GM12874 (cell line): ENCODE measurements around the gene PAK1IP1.

Experiments used
- CTCF ChIP-seq: IDR thresholded peaks from 2 replicates; pipeline ENCODE4 v1.5.1; 2011; ENCODE audit warnings: low read depth, mild to moderate bottlenecking, control low read depth, low read length, moderate library complexity; ENCODE audit not compliant: insufficient read depth

The PAK1IP1 gene

GRCh38 chr6:10719296-10719963, 24.7 kb downstream of the PAK1IP1 start:
- TF ChIP-seq CTCF: no peak

- TF ChIP-seq CTCF: no peak
These were observed 25.1 kb downstream of the PAK1IP1 start for GRCh38 chr6:10719964-10720264.

DNA sequence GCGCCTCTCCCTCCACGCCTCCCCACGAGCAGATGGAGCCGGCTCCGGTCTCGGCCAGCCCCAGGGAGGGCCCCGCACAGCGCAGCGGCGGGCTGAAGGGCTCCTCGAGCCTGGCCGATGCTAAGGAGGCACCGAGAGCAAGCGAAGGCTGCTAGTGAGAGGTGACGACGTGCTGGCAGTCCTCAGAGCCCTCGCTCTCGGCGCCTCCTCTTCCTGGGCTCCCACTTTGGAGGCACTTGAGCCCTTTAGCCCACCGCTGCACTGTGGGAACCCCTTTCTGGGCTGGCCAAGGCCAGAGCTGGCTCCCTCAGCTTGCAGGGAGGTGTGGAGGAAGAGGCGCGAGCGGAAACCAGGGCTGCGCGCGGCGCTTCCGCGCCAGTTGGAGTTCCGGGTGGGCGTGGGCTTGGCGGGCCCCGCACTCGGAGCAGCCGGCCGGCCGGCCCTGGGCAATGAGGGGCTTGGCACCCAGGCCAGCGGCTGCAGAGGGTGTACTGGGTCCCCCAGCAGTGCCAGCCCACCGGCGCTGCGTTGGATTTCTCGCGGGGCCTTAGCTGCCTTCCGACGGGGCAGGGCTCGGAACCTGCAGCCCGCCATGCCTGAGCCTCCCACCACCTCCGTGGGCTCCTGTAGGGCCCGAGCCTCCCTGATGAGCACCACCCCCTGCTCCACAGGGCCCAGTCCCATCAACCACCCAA, 25.6 kb downstream of the PAK1IP1 start:
- no peak for TF ChIP-seq CTCF

DNA sequence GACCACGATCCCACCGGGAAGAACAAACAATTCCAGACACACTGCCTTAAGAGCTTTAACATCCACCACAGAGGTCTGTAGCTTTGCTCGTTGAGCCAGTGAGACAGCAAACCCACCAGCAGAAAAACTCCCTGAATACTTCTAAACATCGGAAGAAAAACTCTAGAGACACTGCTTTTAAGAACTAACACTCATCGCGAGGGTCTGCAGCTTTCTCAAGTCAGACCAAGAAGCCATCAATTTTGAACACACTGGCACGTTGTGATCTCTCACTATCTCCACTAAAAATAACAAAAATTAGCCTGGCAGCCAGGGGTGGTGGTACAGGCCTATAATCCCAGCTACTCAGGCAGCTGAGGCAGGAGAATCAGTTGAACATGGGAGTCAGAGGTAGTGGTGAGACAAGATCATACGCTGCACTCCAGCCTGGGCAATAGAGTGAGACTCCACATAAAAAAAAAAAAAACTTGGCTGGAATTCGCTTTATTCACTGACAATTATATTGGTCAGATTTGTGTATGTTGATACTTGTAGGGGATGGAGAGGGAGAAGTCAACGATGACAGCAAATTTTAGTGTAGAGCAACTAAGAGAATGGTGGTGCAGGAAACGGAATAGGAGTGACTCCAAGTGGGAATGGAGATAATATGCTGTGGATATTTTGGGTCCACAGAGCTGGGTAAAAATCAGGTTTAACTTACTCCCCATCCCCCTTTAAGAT, 27.2 kb downstream of the PAK1IP1 start:
- TF ChIP-seq CTCF: no peak

- no peak for TF ChIP-seq CTCF
These were observed 27.7 kb downstream of the PAK1IP1 start for GRCh38 chr6:10722570-10722819.

- TF ChIP-seq CTCF: no peak
These were observed 28.2 kb downstream of the PAK1IP1 start, which contains the start of gene TMEM14C for GRCh38 chr6:10722820-10723566. TSS of gene TMEM14C (plus strand) at chr6:10723070. CDS start at chr6:10724614, 1,544 bp downstream.

DNA sequence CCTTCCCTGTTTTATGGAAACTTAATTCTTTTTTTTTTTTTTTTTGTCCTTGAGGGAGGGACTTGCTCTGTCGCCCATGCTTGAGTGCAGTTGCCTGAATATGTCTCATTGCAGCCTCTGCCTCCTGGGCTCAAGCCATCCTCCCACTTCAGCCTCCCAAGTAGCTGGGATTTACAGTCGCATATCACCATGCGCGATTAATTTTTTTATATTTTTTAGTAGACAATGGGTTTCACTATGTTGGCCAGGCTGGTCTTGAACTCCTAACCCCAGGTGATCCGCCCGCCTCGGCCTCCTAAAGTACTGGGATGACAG, 28.8 kb downstream of the PAK1IP1 start:
- no peak for TF ChIP-seq CTCF
